Activated T-helper 1 cell treated with anti-CD3 and anti-CD28 coated beads, Interleukin-2, amount 50 U/mL, for 16 hours (primary cell): Measurements from ENCODE around the gene PFDN5.
"Not testable (repeated sequence)": the region's sequence is repeated elsewhere in the genome, so short reads cannot be mapped to it uniquely, and the experiment has no call there.

ENCODE experiments used
- DNase-seq, 2 donors: peaks; one replicate each; pipeline ENCODE4 v3.0.0-alpha.2; 2020; ENCODE audit warnings: low read depth in 1 of 2, low spot score in 1 of 2

Gene PFDN5

DNA sequence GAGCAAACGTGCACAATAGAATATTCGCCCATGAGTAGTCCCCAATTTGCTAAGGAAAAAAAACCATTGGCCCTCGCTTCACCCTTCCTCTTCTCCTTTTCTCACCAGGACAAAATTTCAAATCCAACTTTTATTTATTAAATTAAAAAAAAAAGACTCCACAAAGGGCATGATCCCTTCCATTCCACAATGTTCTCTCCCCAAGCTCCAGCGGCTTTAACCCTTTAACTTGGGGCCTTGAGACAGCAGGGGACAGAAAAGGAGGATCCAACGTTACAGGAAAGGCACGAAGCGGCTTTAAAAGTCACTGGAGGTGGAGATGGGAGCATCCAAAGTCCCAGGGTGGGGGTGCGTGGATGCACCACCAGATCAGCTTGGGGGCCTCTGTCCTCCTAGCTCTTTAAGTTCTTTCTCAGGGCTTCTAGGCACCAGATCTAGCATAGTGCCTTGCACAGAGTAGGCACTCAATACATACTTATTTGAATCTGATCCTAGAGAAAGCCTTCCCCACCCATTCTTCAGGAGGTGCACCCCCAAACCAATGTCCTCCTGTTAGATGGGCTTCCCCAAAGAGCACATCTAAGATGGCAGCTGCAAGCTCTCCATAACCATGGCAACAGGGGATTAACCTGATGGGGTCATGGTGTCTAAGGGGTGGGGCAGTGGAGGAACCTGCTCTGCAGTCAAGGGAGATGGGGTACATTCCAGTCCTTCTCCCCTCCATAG, 31.3 kb downstream of the PFDN5 start:
- DNase-seq, result no peak

DNA sequence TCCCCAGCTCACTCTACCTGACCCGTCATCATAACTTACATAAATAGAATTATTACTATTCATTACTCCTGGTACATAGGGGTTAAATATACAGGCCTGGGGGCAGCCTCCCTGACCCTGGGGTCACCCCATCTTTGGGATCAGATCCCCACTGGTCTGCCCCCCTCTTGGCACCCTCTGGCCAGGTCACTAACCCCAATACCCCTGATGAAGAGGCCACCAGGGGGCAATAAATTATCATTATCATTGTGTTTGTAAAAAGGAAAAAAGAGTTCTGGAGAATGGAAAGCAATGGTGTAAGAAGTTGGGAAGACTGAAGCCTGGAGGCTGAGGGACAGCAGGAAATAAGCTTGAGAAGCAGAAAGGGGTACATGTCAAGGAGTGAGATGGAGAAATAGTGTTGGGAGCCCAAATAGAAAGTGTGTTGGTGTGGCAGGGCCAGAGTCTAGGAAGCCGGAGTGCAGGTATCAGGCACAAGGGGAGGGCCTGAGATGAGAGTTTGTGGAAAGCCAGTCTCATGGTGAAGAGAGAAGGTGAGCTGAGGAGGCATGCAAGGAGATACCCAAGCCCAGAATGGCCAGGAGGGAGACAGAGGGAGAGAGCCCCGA, 32.2 kb downstream of the PFDN5 start:
- no peak for DNase-seq

DNA sequence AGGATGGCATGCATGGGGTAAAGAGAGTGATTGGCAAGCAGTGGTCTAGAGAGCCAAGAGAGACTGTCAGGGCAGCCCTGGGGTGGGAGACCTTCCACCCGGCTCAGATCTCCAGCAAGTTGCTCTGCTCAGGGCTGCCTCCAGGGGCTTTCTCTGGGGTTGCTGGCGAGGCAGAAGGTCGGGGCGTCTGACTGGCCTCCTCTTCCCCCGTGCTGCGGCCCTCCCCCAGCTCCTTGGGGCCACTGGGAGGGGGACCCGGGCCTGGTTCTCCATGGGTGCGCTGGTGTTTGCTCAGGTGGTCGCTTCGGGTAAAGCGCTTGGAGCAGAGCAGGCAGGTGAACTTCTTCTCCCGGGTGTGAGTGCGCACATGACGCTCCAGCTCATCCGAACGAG, 32.7 kb downstream of the PFDN5 start:
- DNase-seq, result no peak

DNA sequence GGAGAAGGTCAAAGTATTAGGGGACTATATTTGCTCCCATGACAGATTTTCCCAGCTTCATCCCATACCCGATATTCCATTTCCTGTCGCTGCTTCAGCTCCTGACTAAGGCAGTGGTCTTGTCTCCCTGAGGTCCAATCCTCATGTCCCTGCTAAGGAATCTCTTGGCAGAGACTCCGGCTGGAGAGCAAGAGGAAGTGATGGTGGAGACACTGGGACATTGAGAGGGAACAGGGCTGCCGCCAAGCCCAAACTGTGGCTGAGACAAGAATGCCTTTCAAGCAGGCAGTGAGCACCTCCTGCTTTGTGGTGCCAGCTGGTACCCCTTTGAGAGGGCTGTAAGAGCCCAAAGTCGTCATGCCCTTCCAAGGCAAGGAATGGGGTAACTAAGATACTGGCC, 35.3 kb downstream of the PFDN5 start:
- no peak for DNase-seq

DNA sequence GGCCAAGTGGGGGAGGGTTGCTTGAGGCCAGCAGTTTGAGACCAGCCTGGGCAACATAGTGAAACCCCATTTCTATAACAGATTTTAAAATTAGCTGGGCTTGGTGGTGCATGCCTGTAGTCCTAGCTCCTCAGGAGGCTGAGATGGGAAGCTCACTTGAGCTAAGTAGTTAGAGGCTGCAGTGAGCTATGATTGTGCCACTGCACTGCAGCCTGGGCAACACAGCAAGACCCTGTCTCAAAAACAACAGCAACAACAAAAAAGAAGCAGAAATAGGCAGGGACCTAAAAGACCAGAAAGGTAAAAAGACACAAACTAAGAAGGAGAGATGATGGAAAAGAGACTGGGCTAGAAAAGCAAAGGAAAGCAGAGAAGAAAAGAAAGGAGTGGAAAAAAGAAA, 37.0 kb downstream of the PFDN5 start:
- DNase-seq, result not testable (repeated sequence)

DNA sequence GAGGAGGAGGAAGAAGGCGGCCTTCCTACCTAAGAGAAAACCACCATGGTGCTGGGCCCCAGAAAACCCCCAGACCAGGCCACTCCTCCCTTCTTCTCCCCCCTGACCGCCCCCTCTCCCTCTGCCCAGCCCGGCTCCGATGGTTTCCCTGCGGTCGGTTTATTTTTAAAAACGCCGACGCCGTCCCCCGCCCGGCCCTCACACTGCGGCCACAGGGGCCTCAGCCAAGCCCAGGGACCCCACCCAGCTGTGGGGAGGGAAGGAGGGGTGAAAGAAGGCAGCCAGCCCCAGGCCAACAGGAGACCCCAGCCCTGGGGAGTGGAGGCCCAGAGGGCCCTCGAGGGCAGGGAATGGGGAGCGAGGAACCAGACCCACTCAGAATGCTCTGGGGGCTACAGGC, 37.4 kb downstream of the PFDN5 start:
- no peak for DNase-seq

DNA sequence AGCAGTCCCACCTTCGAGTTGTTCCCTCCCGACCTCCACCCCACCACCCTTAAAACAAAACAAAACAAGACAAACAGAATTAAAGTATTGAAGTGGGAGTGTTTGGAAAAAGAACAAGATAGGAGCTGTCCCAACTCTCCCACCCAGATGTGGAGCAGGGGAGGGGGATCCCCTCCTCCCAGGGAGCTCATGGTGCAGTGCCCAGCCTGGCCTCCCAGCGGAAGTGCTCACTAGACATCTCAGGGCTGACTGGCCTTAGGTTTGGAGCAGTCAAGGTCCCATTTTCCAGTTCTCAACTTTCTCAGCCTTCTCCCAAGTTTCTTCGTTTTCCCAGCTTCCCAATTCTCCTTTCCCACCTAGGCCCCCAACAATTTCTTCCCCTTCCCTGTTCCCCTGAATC, 37.9 kb downstream of the PFDN5 start:
- DNase-seq, result no peak

DNA sequence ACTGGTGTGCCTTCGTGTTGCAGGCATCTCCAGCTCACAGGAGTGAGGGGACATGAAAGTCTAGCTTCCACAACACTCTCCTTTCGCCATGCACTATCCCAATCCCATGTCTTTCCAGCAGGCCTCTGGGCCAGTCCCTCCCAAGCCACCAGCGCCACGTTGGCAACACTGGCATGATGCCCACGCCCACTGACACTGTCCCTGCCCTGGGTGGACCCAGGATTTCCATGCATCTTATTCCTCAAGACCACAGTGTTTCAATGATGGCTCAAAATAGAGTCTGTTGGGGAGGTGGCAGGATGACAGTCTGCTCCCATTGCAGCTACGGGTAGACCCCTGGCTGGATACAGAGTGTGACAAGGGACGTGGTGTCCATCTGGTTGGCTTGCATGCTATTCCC, 38.5 kb downstream of the PFDN5 start:
- DNase-seq, result no peak

DNA sequence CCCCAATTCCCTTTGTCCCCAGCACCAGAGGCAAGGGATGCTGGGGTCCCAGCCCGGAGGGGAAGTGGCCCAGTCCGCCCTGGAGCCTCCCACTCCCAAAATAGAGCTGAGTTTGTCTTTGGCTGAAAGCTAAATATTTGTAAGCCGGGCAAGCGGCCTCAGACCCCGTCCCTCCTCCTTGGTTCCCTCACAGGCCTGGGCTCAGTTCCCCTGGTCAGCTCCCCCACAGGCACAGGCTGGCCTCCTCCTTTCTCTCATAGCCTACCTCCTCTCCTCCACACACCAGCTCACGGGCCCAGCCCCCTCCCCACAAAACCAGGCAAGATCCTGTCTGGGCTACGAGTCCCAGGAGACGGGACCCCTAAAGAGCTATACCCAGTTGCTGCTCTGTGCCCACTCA, 39.5 kb downstream of the PFDN5 start:
- DNase-seq, result no peak

DNA sequence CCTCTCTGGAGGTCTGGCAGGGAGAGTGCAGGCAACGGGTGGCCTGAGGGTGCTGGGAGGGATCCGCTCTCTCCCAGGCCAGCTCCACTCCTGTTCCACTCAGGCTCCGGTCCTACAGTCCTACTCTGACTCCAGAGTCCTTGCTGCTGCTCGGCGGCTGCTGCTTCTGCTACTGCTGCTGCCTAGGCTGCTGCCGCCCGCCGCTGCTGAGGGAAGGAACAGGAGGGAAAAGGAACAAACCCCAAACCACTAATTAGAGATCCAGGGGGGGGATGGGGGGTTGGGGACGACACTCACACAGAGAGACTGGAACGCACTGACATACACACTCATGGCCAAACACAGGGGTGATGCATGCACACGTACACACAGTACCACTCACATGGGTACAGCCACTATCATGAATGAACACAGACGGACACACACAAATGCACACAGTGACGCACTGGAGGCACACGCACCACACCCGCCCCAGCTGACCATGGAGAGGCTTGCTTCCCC, 40.9 kb downstream of the PFDN5 start, which contains the start of gene SP7:
Gene SP7, minus strand, starts transcription at position 174 of the 501 bp plus-strand sequence. CDS start 708 bp downstream, outside the sequence.
- DNase-seq, result no peak

DNA sequence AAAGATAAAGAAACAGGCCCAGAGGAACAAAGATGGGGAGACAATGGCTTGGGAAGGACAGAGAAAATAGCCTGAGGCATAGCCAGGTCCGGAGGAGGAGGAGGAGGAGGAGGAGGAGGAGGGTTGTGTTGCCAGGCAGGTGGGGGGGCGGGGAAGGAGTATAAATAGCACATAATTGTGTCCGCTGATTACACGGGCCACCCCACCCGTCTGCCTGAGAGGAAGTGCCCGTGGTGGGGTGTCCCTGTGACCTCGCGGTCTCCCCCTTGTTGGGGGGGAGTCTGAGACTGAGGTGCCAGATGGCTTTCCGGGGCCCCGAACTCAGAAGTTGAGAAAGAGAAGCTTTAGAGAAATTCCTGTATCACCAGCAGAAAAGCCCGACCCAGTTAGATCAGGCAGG, 42.7 kb downstream of the PFDN5 start:
- DNase-seq, result no peak

DNA sequence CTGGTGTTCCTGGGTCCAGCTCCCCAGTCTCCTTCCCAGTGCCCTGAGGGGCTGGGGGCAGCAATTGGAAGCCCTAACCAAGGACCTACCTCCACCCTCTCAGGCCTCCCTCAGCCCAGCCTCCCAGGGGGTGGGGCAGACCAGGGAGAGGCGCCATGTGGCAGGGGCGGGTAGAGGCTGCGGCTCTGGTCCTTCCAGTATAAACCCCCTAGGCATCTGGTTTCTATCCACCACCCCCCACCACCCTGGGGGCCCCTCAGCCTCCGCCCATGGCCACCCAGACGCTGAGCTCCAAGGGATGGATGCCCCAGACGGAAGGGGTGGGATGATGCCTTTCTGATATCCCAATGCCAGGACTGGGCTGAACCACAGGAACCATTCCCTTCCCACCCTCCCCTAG, 43.6 kb downstream of the PFDN5 start:
- no peak for DNase-seq

DNA sequence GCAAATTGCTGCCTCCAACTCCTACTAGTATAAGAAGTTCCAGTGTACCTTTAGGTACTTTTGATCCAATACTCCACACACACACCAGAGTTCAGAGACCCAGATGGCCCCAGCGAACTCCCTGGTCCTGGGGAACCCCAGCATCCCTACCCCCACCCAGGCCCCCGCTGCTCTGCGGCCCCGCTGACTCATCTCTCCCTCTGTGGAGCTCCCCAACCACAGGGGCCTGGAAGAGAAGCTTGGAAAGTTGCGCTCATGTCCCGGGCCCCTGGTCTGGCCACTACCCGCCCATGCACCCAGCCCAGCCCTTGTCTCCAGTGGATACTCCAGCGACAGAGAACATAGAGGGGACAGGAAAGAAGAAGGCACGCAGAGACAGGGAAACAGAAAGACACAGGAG, 45.1 kb downstream of the PFDN5 start:
- no peak for DNase-seq

DNA sequence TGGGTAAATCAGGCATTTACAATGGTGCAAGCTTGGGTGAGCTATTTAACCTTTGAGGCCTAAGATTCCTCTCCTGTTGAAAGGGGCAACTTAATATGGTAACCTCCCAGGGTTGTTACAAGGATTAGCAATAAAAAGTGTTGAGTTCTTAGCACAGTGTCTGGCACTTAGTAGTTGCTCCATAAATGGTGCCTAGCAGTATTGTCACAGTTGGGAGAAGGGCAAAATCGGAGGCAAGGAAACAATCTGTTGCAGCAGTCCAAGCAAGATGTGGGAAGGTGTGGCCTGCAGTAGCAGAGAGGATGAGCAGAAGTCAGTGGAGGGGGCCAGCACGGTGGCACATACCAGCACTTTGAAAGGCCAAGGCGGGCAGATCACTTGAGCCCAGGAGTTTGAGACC, 48.1 kb downstream of the PFDN5 start:
- DNase-seq, result no peak

DNA sequence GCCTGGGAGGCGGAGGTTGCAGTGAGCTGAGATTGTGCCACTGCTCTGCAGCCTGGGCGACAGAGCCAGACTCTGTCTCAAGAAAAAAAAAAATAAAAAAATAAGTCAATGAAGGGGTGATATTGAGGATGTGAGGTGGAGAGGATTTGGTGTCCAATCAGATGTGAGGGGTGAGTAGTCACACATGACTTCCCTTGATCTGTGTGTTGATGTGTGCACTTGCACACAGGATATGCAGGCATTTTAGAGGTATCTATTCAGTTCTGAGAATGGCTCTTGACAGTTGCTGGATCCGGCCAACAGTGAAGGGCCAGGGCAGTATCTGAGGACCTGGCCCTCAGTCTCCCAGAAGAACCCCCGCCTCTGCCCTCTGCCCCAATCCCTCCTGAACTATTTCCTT, 48.6 kb downstream of the PFDN5 start:
- DNase-seq, result no peak

DNA sequence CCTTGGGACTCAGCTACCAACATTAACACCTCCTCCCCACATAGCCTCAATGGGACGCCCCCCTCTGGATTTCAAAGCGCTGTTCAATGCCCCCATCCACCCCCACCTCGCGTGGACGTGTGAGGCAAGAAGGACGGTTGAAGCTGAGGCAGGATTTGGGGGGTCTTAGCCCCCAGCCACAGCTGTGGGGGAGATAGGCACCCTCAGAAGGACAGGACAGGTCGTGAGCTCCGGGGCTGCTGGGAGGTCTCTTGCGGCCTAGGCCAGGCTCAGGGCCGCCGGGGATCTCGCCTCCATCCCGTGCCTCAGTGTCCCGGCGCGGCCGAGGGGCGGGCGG, 49.1 kb downstream of the PFDN5 start:
- DNase-seq, result no peak

DNA sequence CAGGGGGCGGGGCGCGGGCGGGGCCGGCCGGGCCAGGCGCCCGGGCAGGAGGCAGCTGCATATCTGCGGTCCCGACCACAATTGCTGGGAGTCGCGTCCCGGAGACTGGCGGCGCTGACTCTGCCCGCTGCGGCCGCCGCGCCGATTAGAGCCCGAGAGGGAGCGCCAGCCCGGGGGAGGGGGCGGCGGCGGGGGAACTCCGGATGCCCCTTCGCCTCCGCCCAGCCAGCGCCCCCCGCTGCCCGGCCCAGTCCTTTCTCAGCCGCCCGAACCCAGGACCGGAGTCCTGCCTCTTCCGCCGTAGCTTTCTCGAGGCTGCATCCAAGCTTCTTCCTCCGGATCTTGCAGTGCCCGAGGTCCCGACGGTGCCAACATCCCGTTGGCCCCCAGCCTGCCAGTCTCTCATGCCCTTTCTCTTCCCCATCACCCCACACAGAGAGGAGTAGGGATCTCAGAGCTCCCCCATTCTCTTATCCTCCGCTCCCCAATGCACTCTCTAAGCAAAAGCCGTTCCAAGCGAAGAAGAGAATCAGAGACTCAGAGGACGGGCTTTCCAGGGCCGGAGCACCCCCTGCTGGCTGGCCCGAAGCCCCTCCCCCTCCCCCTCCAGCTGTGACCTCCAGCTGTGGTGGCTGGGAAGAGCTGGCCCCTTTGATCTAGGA, 49.6 kb downstream of the PFDN5 start:
- DNase-seq, result peak; percentile 43 to 59

DNA sequence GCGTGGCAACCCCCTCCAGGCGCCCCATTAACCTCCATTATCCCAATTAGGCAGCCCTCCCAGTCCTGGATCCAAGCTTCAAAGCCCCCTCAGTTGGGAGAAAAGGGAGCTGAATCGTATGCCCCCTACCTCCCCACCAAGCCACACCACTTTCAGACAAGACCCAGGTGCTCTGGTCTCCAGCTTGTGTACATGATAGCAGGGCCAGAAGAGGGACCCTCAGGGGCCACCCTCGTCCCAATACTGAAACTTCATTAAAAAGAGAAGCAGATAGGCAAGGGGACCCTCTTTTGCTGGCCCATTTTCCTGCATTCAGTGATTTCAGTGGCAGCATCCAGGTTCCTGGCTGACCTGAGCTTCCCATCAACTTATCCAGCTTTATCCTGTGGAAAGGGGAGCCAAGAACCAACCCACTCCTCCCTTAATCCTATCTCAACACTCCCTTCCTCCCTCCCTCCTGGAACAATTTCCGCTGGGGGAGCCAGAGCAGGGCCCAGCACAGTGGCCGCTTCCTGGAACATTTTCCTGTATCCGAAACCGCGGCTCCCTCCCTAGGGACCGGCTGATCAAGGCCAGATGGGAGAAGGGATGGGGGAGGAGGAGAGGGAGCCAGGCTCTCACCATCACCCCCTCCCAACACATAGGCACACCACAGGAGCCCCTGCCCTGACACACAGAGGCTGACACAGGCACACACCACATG, 50.3 kb downstream of the PFDN5 start:
- DNase-seq, result no peak

DNA sequence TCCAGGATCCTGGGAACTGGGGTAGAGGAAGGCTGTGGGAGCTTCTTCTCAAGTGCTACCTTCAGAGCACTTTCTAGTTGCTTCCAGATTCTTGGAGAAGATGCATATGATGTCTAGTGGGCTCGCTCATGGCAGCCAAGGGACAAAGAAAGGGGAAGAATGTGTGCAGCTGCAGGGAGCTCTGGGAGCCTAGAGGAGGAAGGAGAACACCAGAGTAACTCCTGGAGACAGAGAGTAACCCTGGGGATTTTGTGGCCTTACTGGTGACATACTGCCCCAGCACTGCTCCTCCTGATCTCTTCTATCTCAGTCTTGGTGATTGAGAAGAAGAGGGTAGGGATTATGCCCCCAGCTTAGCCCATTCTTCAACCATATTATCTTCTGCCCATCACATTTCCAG, 51.1 kb downstream of the PFDN5 start:
- no peak for DNase-seq

DNA sequence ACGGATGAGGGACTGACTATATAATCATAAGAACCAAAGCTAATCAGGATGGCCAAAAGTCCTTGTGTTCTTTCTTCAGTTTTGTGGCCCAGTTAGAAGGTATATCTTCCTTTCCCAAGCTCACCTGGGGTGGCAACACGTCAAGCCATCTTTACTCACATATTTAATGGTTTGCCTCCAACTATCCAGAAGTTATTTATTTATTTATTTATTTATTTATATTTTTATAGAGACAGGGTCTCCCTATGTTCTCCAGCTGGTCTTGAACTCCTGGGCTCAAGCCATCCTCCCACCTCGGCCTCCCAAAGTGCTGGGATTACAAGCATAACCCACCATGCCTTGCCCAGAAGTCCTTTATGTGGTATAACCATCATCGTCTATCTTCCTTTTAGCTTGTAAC, 52.6 kb downstream of the PFDN5 start:
- no peak for DNase-seq
